Adrenal gland (tissue), 5 donors: ENCODE results near the gene RPL39L.

Experiments
- POLR2A ChIP-seq, 2 donors: fragments of 450-650 bp; IDR thresholded peaks; one replicate each; pipeline ENCODE4 v1.6.1; 2017; ENCODE audit warnings: antibody characterized with exemption in 2 of 2, mild to moderate bottlenecking in 2 of 2, moderate library complexity in 1 of 2
- TF ChIP-seq, protein P1 (sequence below), 6 experiments: fragments of 450-650 bp in 4 of 6; fragments of 200-600 bp in 2 of 6; sonication (generic) in 1 of 6; IDR thresholded peaks; 1 replicate in 5 of 6; 2 replicates in 1 of 6; pipeline versions ENCODE4 v1.5.1 to v1.8.0; 2016 to 2021; ENCODE audit warnings: antibody characterized with exemption in 6 of 6, mild to moderate bottlenecking in 2 of 6, moderate library complexity in 1 of 6
- donor health status: DM: no; HTN: no; CAD: no.

DNA sequence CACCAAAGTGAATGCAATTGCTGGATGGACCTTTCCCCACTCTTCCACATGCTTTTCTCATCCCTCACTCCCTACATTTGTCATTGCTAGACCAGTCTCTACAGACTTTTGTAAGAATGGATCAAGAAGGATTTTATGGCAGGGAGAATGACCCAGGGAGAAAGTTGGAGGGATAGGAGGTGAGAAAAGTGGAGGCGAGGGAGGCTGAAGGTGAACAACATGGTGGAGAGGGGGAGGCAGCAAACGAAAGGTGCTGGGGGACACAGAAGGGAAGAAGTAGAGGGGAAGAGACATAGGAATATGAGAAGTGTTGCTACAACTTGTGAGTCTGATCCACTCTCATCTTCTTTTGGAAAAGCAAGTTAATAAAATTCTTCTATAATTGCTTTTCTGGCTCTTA, 33.6 kb upstream of the RPL39L start:
- TF ChIP-seq, protein P1, sequence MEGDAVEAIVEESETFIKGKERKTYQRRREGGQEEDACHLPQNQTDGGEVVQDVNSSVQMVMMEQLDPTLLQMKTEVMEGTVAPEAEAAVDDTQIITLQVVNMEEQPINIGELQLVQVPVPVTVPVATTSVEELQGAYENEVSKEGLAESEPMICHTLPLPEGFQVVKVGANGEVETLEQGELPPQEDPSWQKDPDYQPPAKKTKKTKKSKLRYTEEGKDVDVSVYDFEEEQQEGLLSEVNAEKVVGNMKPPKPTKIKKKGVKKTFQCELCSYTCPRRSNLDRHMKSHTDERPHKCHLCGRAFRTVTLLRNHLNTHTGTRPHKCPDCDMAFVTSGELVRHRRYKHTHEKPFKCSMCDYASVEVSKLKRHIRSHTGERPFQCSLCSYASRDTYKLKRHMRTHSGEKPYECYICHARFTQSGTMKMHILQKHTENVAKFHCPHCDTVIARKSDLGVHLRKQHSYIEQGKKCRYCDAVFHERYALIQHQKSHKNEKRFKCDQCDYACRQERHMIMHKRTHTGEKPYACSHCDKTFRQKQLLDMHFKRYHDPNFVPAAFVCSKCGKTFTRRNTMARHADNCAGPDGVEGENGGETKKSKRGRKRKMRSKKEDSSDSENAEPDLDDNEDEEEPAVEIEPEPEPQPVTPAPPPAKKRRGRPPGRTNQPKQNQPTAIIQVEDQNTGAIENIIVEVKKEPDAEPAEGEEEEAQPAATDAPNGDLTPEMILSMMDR (IDR thresholded peaks at IDR 0.05) = no peak
- TF ChIP-seq POLR2A (IDR thresholded peaks at IDR 0.05) = no peak
